ENCODE data around the gene SSBP2.

The SSBP2 gene

GRCh38 chr5:81549123-81549522, 201.8 kb downstream of the SSBP2 start:
- no peak overlapping the region for H3K4me3 ChIP-seq (ENCODE audit: control insufficient read depth, low read depth, low read length)
- TF ChIP-seq CTCF (conservative IDR thresholded peaks at IDR 0.05; ENCODE audit: control insufficient read depth, insufficient read depth, low read depth, low read length) = no peak
- no peak for DNase-seq (ENCODE audit: low read depth)

GRCh38 chr5:81547001-81547400, 203.9 kb downstream of the SSBP2 start:
- no peak overlapping the region for H3K4me3 ChIP-seq (ENCODE audit: control insufficient read depth, low read depth, low read length)
- DNase-seq (ENCODE audit: low read depth) = no peak
- no peak for TF ChIP-seq CTCF (conservative IDR thresholded peaks at IDR 0.05; ENCODE audit: control insufficient read depth, insufficient read depth, low read depth, low read length)

GRCh38 chr5:81545911-81546310, 205.0 kb downstream of the SSBP2 start:
- no peak for DNase-seq (ENCODE audit: low read depth)
- H3K4me3 ChIP-seq (ENCODE audit: control insufficient read depth, low read depth, low read length) = no peak overlapping the region
- TF ChIP-seq CTCF (conservative IDR thresholded peaks at IDR 0.05; ENCODE audit: control insufficient read depth, insufficient read depth, low read depth, low read length) = no peak

- TF ChIP-seq CTCF (conservative IDR thresholded peaks at IDR 0.05; ENCODE audit: control insufficient read depth, insufficient read depth, low read depth, low read length) = no peak
- no peak overlapping the region for H3K4me3 ChIP-seq (ENCODE audit: control insufficient read depth, low read depth, low read length)
- DNase-seq (ENCODE audit: low read depth) = no peak
These were observed 206.4 kb downstream of the SSBP2 start for GRCh38 chr5:81544351-81545018.

- no peak overlapping the region for H3K4me3 ChIP-seq (ENCODE audit: control insufficient read depth, low read depth, low read length)
- no peak for DNase-seq (ENCODE audit: low read depth)
- no peak for TF ChIP-seq CTCF (conservative IDR thresholded peaks at IDR 0.05; ENCODE audit: control insufficient read depth, insufficient read depth, low read depth, low read length)
These were observed 208.7 kb downstream of the SSBP2 start for GRCh38 chr5:81542242-81542641.

GRCh38 chr5:81537905-81538547, 212.9 kb downstream of the SSBP2 start:
- no peak for DNase-seq (ENCODE audit: low read depth)
- no peak overlapping the region for H3K4me3 ChIP-seq (ENCODE audit: control insufficient read depth, low read depth, low read length)
- TF ChIP-seq CTCF (conservative IDR thresholded peaks at IDR 0.05; ENCODE audit: control insufficient read depth, insufficient read depth, low read depth, low read length) = no peak
